ENCODE data around the gene SMC5. TPM values are rescaled to one million over a fixed set of nuclear protein-coding genes. Genes with fewer than 3 reads are reported as not detected.

The SMC5 gene
- total RNA-seq, 1 donor from 2014 or later = 27.4 TPM

- H3K4me2 ChIP-seq (ENCODE audit: low read length) = peak overlapping the region; percentile 94
- peaks cover 66% of the 10 kb centered on the region for H4K20me1 ChIP-seq (ENCODE audit: insufficient read depth, low read length)
- peaks cover 15% of the 10 kb centered on the region for H3K4me1 ChIP-seq (ENCODE audit: insufficient read depth, low read length)
- Mint-ChIP-seq H3K4me3 (ENCODE audit: unreplicated experiment) (no peak overlapping the region), H3K4me1 (ENCODE audit: low read depth, unreplicated experiment) (peaks cover 23% of the 10 kb centered on the region), H3K36me3 (ENCODE audit: low read depth, unreplicated experiment) (peaks cover 17% of the 10 kb centered on the region), H3K27me3 (ENCODE audit: low read depth, unreplicated experiment) (no peaks in the 10 kb centered on the region), H3K9me3 (ENCODE audit: unreplicated experiment) (peaks cover 1% of the 10 kb centered on the region), H3K27ac (ENCODE audit: unreplicated experiment) (no peak overlapping the region)
- no peak overlapping the region for H3K4me3 ChIP-seq (ENCODE audit: insufficient read depth, low read depth, low read length)
- peaks cover 96% of the 10 kb centered on the region for H3K79me2 ChIP-seq (ENCODE audit: insufficient read depth, low read length)
- FAIRE-seq (no peak), DNase-seq (ENCODE audit: low read depth) (no peak)
- H3K9ac ChIP-seq (ENCODE audit: low read length) = peak overlapping the region; percentile 39
- H3K9me3 ChIP-seq (ENCODE audit: insufficient read depth, low read depth, low read length) = no peaks in the 10 kb centered on the region
- H3K27me3 ChIP-seq (ENCODE audit: insufficient read depth, low read length) = no peaks in the 10 kb centered on the region
- H3K27ac ChIP-seq (ENCODE audit: low read depth, low read length) = peak overlapping the region; percentile 74
- H2AFZ ChIP-seq (ENCODE audit: low read depth, low read length) = no peak overlapping the region
- peaks cover 41% of the 10 kb centered on the region for H3K36me3 ChIP-seq (ENCODE audit: insufficient read depth, low read length)
- no peak for TF ChIP-seq EZH2 (IDR thresholded peaks at IDR 0.05; ENCODE audit: insufficient read depth, low read length)
- no peak for TF ChIP-seq CTCF (IDR thresholded peaks at IDR 0.05; ENCODE audit: insufficient read depth, low read depth, low read length)
These were observed 4.2 kb downstream of the SMC5 start for GRCh38 chr9:70262948-70263347.

- H3K27me3 ChIP-seq (ENCODE audit: insufficient read depth, low read length) = no peaks in the 10 kb centered on the region
- peaks cover 96% of the 10 kb centered on the region for H3K79me2 ChIP-seq (ENCODE audit: insufficient read depth, low read length)
- peaks cover 66% of the 10 kb centered on the region for H4K20me1 ChIP-seq (ENCODE audit: insufficient read depth, low read length)
- Mint-ChIP-seq H3K4me3 (ENCODE audit: unreplicated experiment) (peak overlapping the region; percentile 21), H3K27ac (ENCODE audit: unreplicated experiment) (no peak overlapping the region), H3K9me3 (ENCODE audit: unreplicated experiment) (peaks cover 1% of the 10 kb centered on the region), H3K27me3 (ENCODE audit: low read depth, unreplicated experiment) (no peaks in the 10 kb centered on the region), H3K36me3 (ENCODE audit: low read depth, unreplicated experiment) (peaks cover 17% of the 10 kb centered on the region), H3K4me1 (ENCODE audit: low read depth, unreplicated experiment) (peaks cover 20% of the 10 kb centered on the region)
- DNase-seq (ENCODE audit: low read depth) = peak; percentile 73
- TF ChIP-seq EZH2 (IDR thresholded peaks at IDR 0.05; ENCODE audit: insufficient read depth, low read length) = no peak
- no peak for TF ChIP-seq CTCF (IDR thresholded peaks at IDR 0.05; ENCODE audit: insufficient read depth, low read depth, low read length)
- H3K27ac ChIP-seq (ENCODE audit: low read depth, low read length) = peak overlapping the region; percentile 74
- no peak overlapping the region for H3K4me3 ChIP-seq (ENCODE audit: insufficient read depth, low read depth, low read length)
- H3K4me1 ChIP-seq (ENCODE audit: insufficient read depth, low read length) = peaks cover 11% of the 10 kb centered on the region
- no peaks in the 10 kb centered on the region for H3K9me3 ChIP-seq (ENCODE audit: insufficient read depth, low read depth, low read length)
- H3K36me3 ChIP-seq (ENCODE audit: insufficient read depth, low read length) = peaks cover 41% of the 10 kb centered on the region
- no peak overlapping the region for H2AFZ ChIP-seq (ENCODE audit: low read depth, low read length)
- peak overlapping the region; percentile 39 for H3K9ac ChIP-seq (ENCODE audit: low read length)
- FAIRE-seq = no peak
- peak overlapping the region; percentile 94 for H3K4me2 ChIP-seq (ENCODE audit: low read length)
These were observed 4.6 kb downstream of the SMC5 start for GRCh38 chr9:70263421-70263820.

DNA sequence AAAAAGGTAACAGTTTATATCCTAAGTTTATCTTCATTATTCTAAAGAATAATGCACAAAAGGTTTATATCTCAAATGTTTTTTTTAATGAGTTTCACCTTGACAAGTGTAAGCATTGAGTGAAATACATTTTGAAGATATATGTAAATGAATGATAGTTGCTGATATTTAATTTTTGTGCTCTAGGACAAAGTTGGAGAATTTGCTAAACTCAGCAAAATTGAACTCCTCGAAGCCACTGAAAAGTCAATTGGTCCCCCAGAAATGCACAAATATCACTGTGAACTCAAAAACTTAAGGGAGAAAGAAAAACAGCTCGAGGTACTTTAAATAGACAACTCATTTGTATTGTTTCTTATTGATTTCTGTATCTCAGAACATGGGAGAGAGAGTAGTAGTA is 19.5 kb downstream of the SMC5 start:
- no peak overlapping the region for H3K9ac ChIP-seq (ENCODE audit: low read length)
- Mint-ChIP-seq H3K27ac (ENCODE audit: unreplicated experiment) (no peak overlapping the region), H3K36me3 (ENCODE audit: low read depth, unreplicated experiment) (peaks cover 9% of the 10 kb centered on the region), H3K4me3 (ENCODE audit: unreplicated experiment) (no peak overlapping the region), H3K9me3 (ENCODE audit: unreplicated experiment) (no peaks in the 10 kb centered on the region), H3K4me1 (ENCODE audit: low read depth, unreplicated experiment) (peaks cover 4% of the 10 kb centered on the region), H3K27me3 (ENCODE audit: low read depth, unreplicated experiment) (no peaks in the 10 kb centered on the region)
- FAIRE-seq (no peak), DNase-seq (ENCODE audit: low read depth) (no peak)
- H3K4me2 ChIP-seq (ENCODE audit: low read length) = no peak overlapping the region
- H4K20me1 ChIP-seq (ENCODE audit: insufficient read depth, low read length) = peaks cover 17% of the 10 kb centered on the region
- no peak overlapping the region for H3K4me3 ChIP-seq (ENCODE audit: insufficient read depth, low read depth, low read length)
- no peak overlapping the region for H2AFZ ChIP-seq (ENCODE audit: low read depth, low read length)
- H3K36me3 ChIP-seq (ENCODE audit: insufficient read depth, low read length) = peaks cover 22% of the 10 kb centered on the region
- no peaks in the 10 kb centered on the region for H3K27me3 ChIP-seq (ENCODE audit: insufficient read depth, low read length)
- peaks cover 54% of the 10 kb centered on the region for H3K79me2 ChIP-seq (ENCODE audit: insufficient read depth, low read length)
- no peak overlapping the region for H3K27ac ChIP-seq (ENCODE audit: low read depth, low read length)
- no peaks in the 10 kb centered on the region for H3K4me1 ChIP-seq (ENCODE audit: insufficient read depth, low read length)
- no peak for TF ChIP-seq EZH2 (IDR thresholded peaks at IDR 0.05; ENCODE audit: insufficient read depth, low read length)
- no peak for TF ChIP-seq CTCF (IDR thresholded peaks at IDR 0.05; ENCODE audit: insufficient read depth, low read depth, low read length)
- no peaks in the 10 kb centered on the region for H3K9me3 ChIP-seq (ENCODE audit: insufficient read depth, low read depth, low read length)
